ENCODE results near the gene APOO.

DNA sequence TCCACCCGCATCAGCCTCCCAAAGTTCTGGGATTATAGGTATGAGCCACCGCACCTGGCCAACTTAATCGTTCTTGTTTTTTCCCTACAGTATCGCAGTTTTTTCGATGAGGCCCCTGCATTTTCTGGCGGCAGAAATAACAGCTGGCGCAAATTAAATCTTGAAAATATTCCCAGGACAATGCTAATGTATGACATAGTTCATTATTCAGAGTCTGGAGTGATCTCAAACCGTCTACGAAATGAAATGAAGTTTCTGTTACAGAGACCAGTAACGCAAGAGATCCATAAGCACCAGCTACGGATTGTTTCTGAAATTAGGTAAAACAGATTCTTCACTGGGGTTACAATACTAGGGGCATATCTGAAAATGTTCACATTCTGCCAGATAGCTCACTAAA, 27.4 kb upstream of the APOO start:
- TF ChIP-seq, protein P1, sequence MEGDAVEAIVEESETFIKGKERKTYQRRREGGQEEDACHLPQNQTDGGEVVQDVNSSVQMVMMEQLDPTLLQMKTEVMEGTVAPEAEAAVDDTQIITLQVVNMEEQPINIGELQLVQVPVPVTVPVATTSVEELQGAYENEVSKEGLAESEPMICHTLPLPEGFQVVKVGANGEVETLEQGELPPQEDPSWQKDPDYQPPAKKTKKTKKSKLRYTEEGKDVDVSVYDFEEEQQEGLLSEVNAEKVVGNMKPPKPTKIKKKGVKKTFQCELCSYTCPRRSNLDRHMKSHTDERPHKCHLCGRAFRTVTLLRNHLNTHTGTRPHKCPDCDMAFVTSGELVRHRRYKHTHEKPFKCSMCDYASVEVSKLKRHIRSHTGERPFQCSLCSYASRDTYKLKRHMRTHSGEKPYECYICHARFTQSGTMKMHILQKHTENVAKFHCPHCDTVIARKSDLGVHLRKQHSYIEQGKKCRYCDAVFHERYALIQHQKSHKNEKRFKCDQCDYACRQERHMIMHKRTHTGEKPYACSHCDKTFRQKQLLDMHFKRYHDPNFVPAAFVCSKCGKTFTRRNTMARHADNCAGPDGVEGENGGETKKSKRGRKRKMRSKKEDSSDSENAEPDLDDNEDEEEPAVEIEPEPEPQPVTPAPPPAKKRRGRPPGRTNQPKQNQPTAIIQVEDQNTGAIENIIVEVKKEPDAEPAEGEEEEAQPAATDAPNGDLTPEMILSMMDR (IDR thresholded peaks at IDR 0.05 in 4 of 5, conservative IDR thresholded peaks at IDR 0.05 in 1 of 5): no peak
- no peak for TF ChIP-seq POLR2A (IDR thresholded peaks at IDR 0.05)

Data from gastrocnemius medialis (tissue), 4 donors.